Measurements from ENCODE around the gene PTPRF.
A peak's percentile ranks its signal among the peaks of the same experiment; 100 is the strongest.

The PTPRF gene

GRCh38 chr1:43554444-43554992 is 23.8 kb downstream of the PTPRF start:
- no peak overlapping the region for H3K4me3 ChIP-seq (ENCODE audit: low read length)
- H3K4me1 ChIP-seq (ENCODE audit: low read length), result no peaks in the 10 kb centered on the region
- no peaks in the 10 kb centered on the region for H3K27me3 ChIP-seq (ENCODE audit: low read depth, low read length)
- H3K9ac ChIP-seq (ENCODE audit: low read length), result no peak overlapping the region
- no peaks in the 10 kb centered on the region for H3K79me2 ChIP-seq (ENCODE audit: low read length)
- no peaks in the 10 kb centered on the region for H3K9me3 ChIP-seq (ENCODE audit: insufficient read depth, low read length)
- H3K36me3 ChIP-seq (replicated peaks; ENCODE audit: low read depth, low read length), result no peaks in the 10 kb centered on the region
- no peak for TF ChIP-seq EZH2phosphoT487 (IDR thresholded peaks at IDR 0.05; ENCODE audit: low read depth)
- peak; percentile 40 for TF ChIP-seq CTCF (IDR thresholded peaks at IDR 0.05; ENCODE audit: low read depth, low read length)
- no peak overlapping the region for H3K27ac ChIP-seq (ENCODE audit: low read length)
- H2AFZ ChIP-seq (ENCODE audit: low read depth, low read length), result no peak overlapping the region
- H3K4me2 ChIP-seq (ENCODE audit: low read length), result no peak overlapping the region
- no peaks in the 10 kb centered on the region for H4K20me1 ChIP-seq (ENCODE audit: insufficient read depth, low read length)

GRCh38 chr1:43556782-43557181 is 26.1 kb downstream of the PTPRF start:
- H2AFZ ChIP-seq (ENCODE audit: low read depth, low read length), result no peak overlapping the region
- no peak overlapping the region for H3K27ac ChIP-seq (ENCODE audit: low read length)
- no peaks in the 10 kb centered on the region for H3K9me3 ChIP-seq (ENCODE audit: insufficient read depth, low read length)
- H3K27me3 ChIP-seq (ENCODE audit: low read depth, low read length), result no peaks in the 10 kb centered on the region
- H3K4me2 ChIP-seq (ENCODE audit: low read length), result no peak overlapping the region
- H3K4me1 ChIP-seq (ENCODE audit: low read length), result no peaks in the 10 kb centered on the region
- H4K20me1 ChIP-seq (ENCODE audit: insufficient read depth, low read length), result no peaks in the 10 kb centered on the region
- H3K4me3 ChIP-seq (ENCODE audit: low read length), result no peak overlapping the region
- H3K79me2 ChIP-seq (ENCODE audit: low read length), result no peaks in the 10 kb centered on the region
- no peak for TF ChIP-seq CTCF (IDR thresholded peaks at IDR 0.05; ENCODE audit: low read depth, low read length)
- no peak overlapping the region for H3K9ac ChIP-seq (ENCODE audit: low read length)
- no peaks in the 10 kb centered on the region for H3K36me3 ChIP-seq (replicated peaks; ENCODE audit: low read depth, low read length)

GRCh38 chr1:43557744-43558245 is 27.1 kb downstream of the PTPRF start:
- Histone ChIP-seq H3K4me3 (ENCODE audit: low read length) (no peak overlapping the region), H3K4me1 (ENCODE audit: low read length) (no peaks in the 10 kb centered on the region), H4K20me1 (ENCODE audit: insufficient read depth, low read length) (no peaks in the 10 kb centered on the region), H3K9me3 (ENCODE audit: insufficient read depth, low read length) (no peaks in the 10 kb centered on the region), H3K27ac (ENCODE audit: low read length) (no peak overlapping the region), H3K36me3 (replicated peaks; ENCODE audit: low read depth, low read length) (no peaks in the 10 kb centered on the region), H3K4me2 (ENCODE audit: low read length) (no peak overlapping the region), H2AFZ (ENCODE audit: low read depth, low read length) (no peak overlapping the region), H3K27me3 (ENCODE audit: low read depth, low read length) (no peaks in the 10 kb centered on the region), H3K9ac (ENCODE audit: low read length) (no peak overlapping the region), H3K79me2 (ENCODE audit: low read length) (no peaks in the 10 kb centered on the region)
- TF ChIP-seq CTCF (IDR thresholded peaks at IDR 0.05; ENCODE audit: low read depth, low read length) (no peak), EZH2phosphoT487 (IDR thresholded peaks at IDR 0.05; ENCODE audit: low read depth) (no peak)

GRCh38 chr1:43558346-43558841 is 27.7 kb downstream of the PTPRF start:
- Histone ChIP-seq H3K4me3 (ENCODE audit: low read length) (no peak overlapping the region), H3K4me2 (ENCODE audit: low read length) (no peak overlapping the region), H3K4me1 (ENCODE audit: low read length) (no peaks in the 10 kb centered on the region), H3K79me2 (ENCODE audit: low read length) (no peaks in the 10 kb centered on the region), H3K9ac (ENCODE audit: low read length) (no peak overlapping the region), H4K20me1 (ENCODE audit: insufficient read depth, low read length) (no peaks in the 10 kb centered on the region), H3K9me3 (ENCODE audit: insufficient read depth, low read length) (no peaks in the 10 kb centered on the region), H3K27me3 (ENCODE audit: low read depth, low read length) (no peaks in the 10 kb centered on the region), H3K27ac (ENCODE audit: low read length) (no peak overlapping the region), H2AFZ (ENCODE audit: low read depth, low read length) (no peak overlapping the region), H3K36me3 (replicated peaks; ENCODE audit: low read depth, low read length) (no peaks in the 10 kb centered on the region)
- TF ChIP-seq EZH2phosphoT487 (IDR thresholded peaks at IDR 0.05; ENCODE audit: low read depth) (no peak), CTCF (IDR thresholded peaks at IDR 0.05; ENCODE audit: low read depth, low read length) (no peak)

Data from OCI-LY3 (cell line).